ENCODE results near the gene PPP1R12C. TPM values are rescaled to one million over a fixed set of nuclear protein-coding genes. Genes with fewer than 3 reads are reported as not detected.

Gene PPP1R12C
- total RNA-seq, 1 experiment from 2014 or later = 79.9 TPM

DNA sequence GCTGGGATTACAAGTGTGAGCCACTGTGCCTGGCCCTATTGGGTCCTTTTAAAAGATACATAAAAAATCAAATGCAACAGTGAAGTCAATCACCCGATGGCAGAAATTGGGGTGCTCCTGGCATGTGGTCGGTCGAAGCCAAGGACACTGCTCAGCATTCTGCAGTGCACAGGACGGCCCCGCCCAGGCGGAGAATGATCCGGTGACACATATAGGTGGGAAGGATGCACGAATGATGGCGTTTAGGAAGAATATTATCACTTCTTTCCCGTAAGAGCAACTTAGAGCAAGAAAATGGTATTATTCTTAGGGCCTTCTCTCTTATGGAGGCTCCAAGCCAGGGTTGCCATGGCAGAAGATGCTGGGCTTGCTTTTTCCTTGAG, 76.2 kb downstream of the PPP1R12C start:
- Histone ChIP-seq H3K27ac (ENCODE audit: insufficient read length, low read depth, low read length) (no peak overlapping the region), H3K9me3 (ENCODE audit: control insufficient read depth, low read depth, low read length) (no peaks in the 10 kb centered on the region), H2BK5ac (ENCODE audit: insufficient read length, low read length) (no peak overlapping the region), H3K9ac (ENCODE audit: extremely low read depth, insufficient read length, low read length) (no peak overlapping the region), H3K23me2 (ENCODE audit: insufficient read length, low read depth, low read length, poor library complexity, severe bottlenecking) (no peaks in the 10 kb centered on the region), H2BK20ac (ENCODE audit: low read depth, low read length, poor library complexity, severe bottlenecking) (no peak overlapping the region), H3K56ac (ENCODE audit: insufficient read length, low read depth, low read length) (no peak overlapping the region), H3K4me2 (ENCODE audit: insufficient read depth, insufficient read length, low read length) (no peak overlapping the region), H2BK15ac (ENCODE audit: low read depth, low read length) (no peak overlapping the region), H2BK12ac (ENCODE audit: insufficient read length, low read depth, low read length) (no peak overlapping the region), H3K4ac (ENCODE audit: low read depth, low read length) (no peak overlapping the region), H2BK120ac (ENCODE audit: low read depth, low read length, poor library complexity, severe bottlenecking) (no peak overlapping the region), H3T11ph (ENCODE audit: low read length) (no peak overlapping the region), H3K27me3 (ENCODE audit: insufficient read depth, low read length) (no peaks in the 10 kb centered on the region), H4K5ac (ENCODE audit: insufficient read length, low read depth, low read length) (no peak overlapping the region), H4K8ac (replicated peaks; ENCODE audit: insufficient read length, low read depth, low read length) (no peak overlapping the region), H3K23ac (ENCODE audit: insufficient read length, low read depth, low read length) (no peak overlapping the region), H3K18ac (ENCODE audit: insufficient read length, low read depth, low read length) (no peak overlapping the region), H4K20me1 (ENCODE audit: control insufficient read depth, insufficient read depth, insufficient read length) (no peaks in the 10 kb centered on the region), H2AFZ (ENCODE audit: low read length) (no peak overlapping the region), H2AK5ac (ENCODE audit: insufficient read length, low read length) (no peak overlapping the region), H3K79me1 (ENCODE audit: insufficient read depth, low read depth, low read length, poor library complexity, severe bottlenecking) (no peaks in the 10 kb centered on the region), H4K91ac (ENCODE audit: insufficient read length, low read depth, low read length) (no peak overlapping the region), H3K14ac (ENCODE audit: insufficient read depth, low read length) (no peak overlapping the region), H3K4me1 (ENCODE audit: insufficient read depth, low read length) (no peaks in the 10 kb centered on the region), H3K79me2 (ENCODE audit: insufficient read depth, low read length) (no peaks in the 10 kb centered on the region)
- no peak overlapping the region; a peak in 1 of 7 replicates for H3K27ac Mint-ChIP-seq
- no peaks in the 10 kb centered on the region for H3K4me1 Mint-ChIP-seq
- peaks cover 13 to 42% (median 13%) of the 10 kb centered on the region in 3 experiments; a peak in 6 of 7 replicates for H3K36me3 Mint-ChIP-seq (ENCODE audit: insufficient read depth in 1 of 3, low read depth in 3 of 3)
- TF ChIP-seq, protein P1, sequence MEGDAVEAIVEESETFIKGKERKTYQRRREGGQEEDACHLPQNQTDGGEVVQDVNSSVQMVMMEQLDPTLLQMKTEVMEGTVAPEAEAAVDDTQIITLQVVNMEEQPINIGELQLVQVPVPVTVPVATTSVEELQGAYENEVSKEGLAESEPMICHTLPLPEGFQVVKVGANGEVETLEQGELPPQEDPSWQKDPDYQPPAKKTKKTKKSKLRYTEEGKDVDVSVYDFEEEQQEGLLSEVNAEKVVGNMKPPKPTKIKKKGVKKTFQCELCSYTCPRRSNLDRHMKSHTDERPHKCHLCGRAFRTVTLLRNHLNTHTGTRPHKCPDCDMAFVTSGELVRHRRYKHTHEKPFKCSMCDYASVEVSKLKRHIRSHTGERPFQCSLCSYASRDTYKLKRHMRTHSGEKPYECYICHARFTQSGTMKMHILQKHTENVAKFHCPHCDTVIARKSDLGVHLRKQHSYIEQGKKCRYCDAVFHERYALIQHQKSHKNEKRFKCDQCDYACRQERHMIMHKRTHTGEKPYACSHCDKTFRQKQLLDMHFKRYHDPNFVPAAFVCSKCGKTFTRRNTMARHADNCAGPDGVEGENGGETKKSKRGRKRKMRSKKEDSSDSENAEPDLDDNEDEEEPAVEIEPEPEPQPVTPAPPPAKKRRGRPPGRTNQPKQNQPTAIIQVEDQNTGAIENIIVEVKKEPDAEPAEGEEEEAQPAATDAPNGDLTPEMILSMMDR (conservative IDR thresholded peaks at IDR 0.05) = no peak
- no CpG with 5 or more reads among the region's 10 CpGs for WGBS (ENCODE audit: extremely low coverage, insufficient read length, low lambda C conversion rate)
- no peak overlapping the region for H3K4me3 Mint-ChIP-seq
- no peaks in the 10 kb centered on the region for H3K27me3 Mint-ChIP-seq (ENCODE audit: low read depth)
- DNase-seq = no peak
- no peaks in the 10 kb centered on the region for H3K9me3 Mint-ChIP-seq

Small RNAs within 50 kb of the gene (microRNA-seq; reads per million reads assigned to microRNA genes)
- not detected for gene MIR7975 (ENCODE audit: borderline microRNAs expressed)

Other genes starting within 250 kb of the PPP1R12C start
- gene FCAR, start 243.4 kb downstream of the PPP1R12C start, total RNA-seq (2021) = not detected in 2 replicates
- gene NCR1, start 211.5 kb downstream of the PPP1R12C start, total RNA-seq (2021) = 1.4 and 2.0 TPM in 2 replicates
- 1.1 TPM in 2 replicates for gene NLRP7, start 170.1 kb downstream of the PPP1R12C start, total RNA-seq (2021)
- 131 and 132 TPM in 2 replicates for gene NLRP2, start 151.3 kb downstream of the PPP1R12C start, total RNA-seq (2021)
- 0.15 and 0.53 TPM in 2 replicates for gene GP6, start 79.4 kb downstream of the PPP1R12C start, total RNA-seq (2021)
- gene RDH13, start 54.5 kb downstream of the PPP1R12C start, total RNA-seq (2021) = 21.1 and 21.5 TPM in 2 replicates
- 21.2 and 24.0 TPM in 2 replicates for gene EPS8L1, start 41.8 kb downstream of the PPP1R12C start, total RNA-seq (2021)
- 124 and 127 TPM in 2 replicates for gene TNNT1, start 31.6 kb upstream of the PPP1R12C start, total RNA-seq (2021)
- 36.9 and 41.0 TPM in 2 replicates for gene TNNI3, start 40.1 kb upstream of the PPP1R12C start, total RNA-seq (2021)
- gene DNAAF3, start 49.0 kb upstream of the PPP1R12C start, total RNA-seq (2021) = 3.0 and 4.6 TPM in 2 replicates
- 3.0 and 4.5 TPM in 2 replicates for gene SYT5, start 62.7 kb upstream of the PPP1R12C start, total RNA-seq (2021)
- 0.24 and 0.33 TPM in 2 replicates for gene PTPRH, start 91.9 kb upstream of the PPP1R12C start, total RNA-seq (2021)
- gene TMEM86B, start 111.1 kb upstream of the PPP1R12C start, total RNA-seq (2021) = 3.6 and 4.5 TPM in 2 replicates
- 76.2 and 79.7 TPM in 2 replicates for gene PPP6R1, start 141.4 kb upstream of the PPP1R12C start, total RNA-seq (2021)
- gene HSPBP1, start 162.5 kb upstream of the PPP1R12C start, total RNA-seq (2021) = 47.4 and 50.7 TPM in 2 replicates
- 43.5 and 47.0 TPM in 2 replicates for gene BRSK1, start 166.4 kb upstream of the PPP1R12C start, total RNA-seq (2021)
- 0.63 TPM in 1 of 2 replicates, not detected in the other for gene TMEM150B, start 207.7 kb upstream of the PPP1R12C start, total RNA-seq (2021)
- 53.7 and 54.5 TPM in 2 replicates for gene KMT5C, start 222.2 kb upstream of the PPP1R12C start, total RNA-seq (2021)
- gene COX6B2, start 237.1 kb upstream of the PPP1R12C start, total RNA-seq (2021) = 4.0 and 5.0 TPM in 2 replicates
- 0.13 and 0.15 TPM in 2 replicates for gene GARIN5B, start 245.6 kb upstream of the PPP1R12C start, total RNA-seq (2021)

Data from H9 (cell line).